Upper lobe of left lung (tissue), 4 donors: ENCODE measurements around the gene HNRNPM.
"Not testable (repeated sequence)": the region's sequence is repeated elsewhere in the genome, so short reads cannot be mapped to it uniquely, and the experiment has no call there.

ENCODE experiments used
- EP300 ChIP-seq, 4 donors: sonication (generic); formaldehyde crosslinking; IDR thresholded peaks; one replicate each; pipeline ENCODE4 v1.5.1; 2017; ENCODE audit warnings: antibody characterized with exemption in 4 of 4, control low read depth in 2 of 4
- POLR2AphosphoS5 ChIP-seq, 2 donors: sonication (generic); formaldehyde crosslinking; IDR thresholded peaks; one replicate each; pipeline ENCODE4 v1.5.1; 2017; ENCODE audit warnings: antibody characterized with exemption in 2 of 2

- TF ChIP-seq POLR2AphosphoS5, EP300 (IDR thresholded peaks at IDR 0.05): not testable (repeated sequence)
Measured at GRCh38 chr19:8410718-8411117, 34.1 kb upstream of the HNRNPM start.
